OCI-LY1 (cell line): ENCODE measurements around the gene PDE4D.

ENCODE experiments used
- H2AFZ ChIP-seq: fragments of 200-600 bp; sonication (generic), shearing (Covaris generic); 2 replicates; pipeline ENCODE4 v1.6.0; 2014; ENCODE audit warnings: antibody characterized with exemption, mild to moderate bottlenecking, low read length
- H3F3A ChIP-seq: fragments of 200-600 bp; sonication (generic), shearing (Covaris generic); 2 replicates; pipeline ENCODE4 v1.6.0; 2014; ENCODE audit warnings: mild to moderate bottlenecking, antibody characterized with exemption, low read length, moderate library complexity; ENCODE audit not compliant: insufficient read depth
- H3K27ac ChIP-seq: fragments of 200-600 bp; sonication (generic); 2 replicates; pipeline ENCODE4 v1.5.1; 2014; ENCODE audit warnings: low read length, mixed run types, mild to moderate bottlenecking, low read depth; ENCODE audit not compliant: poor library complexity, severe bottlenecking
- H3K27me3 ChIP-seq: fragments of 200-600 bp; sonication (generic); 2 replicates; pipeline ENCODE4 v1.6.0; 2014; ENCODE audit warnings: antibody characterized with exemption, mild to moderate bottlenecking, low read length, moderate library complexity; ENCODE audit not compliant: insufficient read depth
- H3K36me3 ChIP-seq: fragments of 200-600 bp; sonication (generic); 2 replicates; pipeline ENCODE4 v1.6.1; 2014; ENCODE audit warnings: mild to moderate bottlenecking, antibody characterized with exemption, low read length, moderate library complexity, mixed read lengths; ENCODE audit not compliant: insufficient read depth
- H3K4me1 ChIP-seq: fragments of 200-600 bp; sonication (generic); 2 replicates; pipeline ENCODE4 v1.5.1; 2014; ENCODE audit warnings: mild to moderate bottlenecking, low read length, moderate library complexity; ENCODE audit not compliant: insufficient read depth, severe bottlenecking
- H3K4me2 ChIP-seq: fragments of 200-600 bp; sonication (generic), shearing (Covaris generic); 2 replicates; pipeline ENCODE4 v1.6.1; 2014; ENCODE audit warnings: low read length
- H3K4me3 ChIP-seq: fragments of 200-600 bp; sonication (generic); 2 replicates; pipeline ENCODE4 v1.5.1; 2014; ENCODE audit warnings: low read length, low read depth, mild to moderate bottlenecking, mixed read lengths; ENCODE audit not compliant: poor library complexity, severe bottlenecking
- H3K79me2 ChIP-seq: fragments of 200-600 bp; shearing (Covaris generic); 2 replicates; pipeline ENCODE4 v1.6.1; 2016; ENCODE audit warnings: mixed run types, low read length, mixed read lengths; ENCODE audit not compliant: insufficient read depth
- H3K9ac ChIP-seq: fragments of 200-600 bp; sonication (generic), shearing (Covaris generic); 2 replicates; pipeline ENCODE4 v1.6.1; 2014; ENCODE audit warnings: mild to moderate bottlenecking, low read length, mixed read lengths
- H3K9me2 ChIP-seq: fragments of 200-600 bp; sonication (generic), shearing (Covaris generic); 2 replicates; pipeline ENCODE4 v1.6.1; 2014; ENCODE audit warnings: low read depth, mild to moderate bottlenecking, low read length, mixed read lengths
- H3K9me3 ChIP-seq: fragments of 200-600 bp; shearing (Covaris generic); 2 replicates; pipeline ENCODE4 v1.6.1; 2014; ENCODE audit warnings: low read length, mixed read lengths
- H4K20me1 ChIP-seq: fragments of 200-600 bp; sonication (generic), shearing (Covaris generic); 2 replicates; pipeline ENCODE4 v1.6.0; 2016; ENCODE audit warnings: mild to moderate bottlenecking, low read length; ENCODE audit not compliant: insufficient read depth
- EZH2 ChIP-seq: fragments of 200-600 bp; sonication (generic), shearing (Covaris generic); IDR thresholded peaks from 2 replicates; pipeline ENCODE4 v1.8.0; 2017; ENCODE audit warnings: borderline replicate concordance, mixed run types, mild to moderate bottlenecking, antibody characterized with exemption, low read length, moderate library complexity, mixed read lengths
- TF ChIP-seq, protein P1 (sequence below): fragments of 200-600 bp; sonication (generic), shearing (Covaris generic); IDR thresholded peaks from 2 replicates; pipeline ENCODE4 v1.5.1; 2017; ENCODE audit warnings: mild to moderate bottlenecking, antibody characterized with exemption, low read length, moderate library complexity, mixed read lengths

The PDE4D gene

DNA sequence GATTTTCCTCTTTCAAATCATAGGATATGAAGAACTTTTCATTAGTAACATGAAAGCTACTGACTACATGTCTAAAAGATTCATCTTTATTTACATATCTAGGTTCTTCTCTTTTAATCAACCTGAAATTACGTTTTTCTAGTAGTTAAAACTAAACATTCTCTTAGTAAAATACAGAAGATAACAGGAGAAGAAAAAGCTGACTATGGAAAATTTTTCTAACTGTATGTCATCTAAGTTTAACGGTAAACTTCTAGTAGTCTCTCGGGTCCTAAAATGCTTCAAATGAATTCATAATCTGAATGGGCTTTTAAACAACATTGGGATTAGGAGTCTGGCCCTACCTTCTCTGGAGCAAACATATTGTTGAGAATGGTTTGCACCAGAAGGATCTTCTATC lies 151.9 kb downstream of the PDE4D start:
- no peaks in the 10 kb centered on the region for H3K9me2 ChIP-seq
- no peaks in the 10 kb centered on the region for H3F3A ChIP-seq
- no peaks in the 10 kb centered on the region for H3K4me1 ChIP-seq
- no peak overlapping the region for H3K4me3 ChIP-seq
- H3K4me2 ChIP-seq: no peak overlapping the region
- H3K27ac ChIP-seq: no peak overlapping the region
- TF ChIP-seq EZH2: no peak
- TF ChIP-seq, protein P1, sequence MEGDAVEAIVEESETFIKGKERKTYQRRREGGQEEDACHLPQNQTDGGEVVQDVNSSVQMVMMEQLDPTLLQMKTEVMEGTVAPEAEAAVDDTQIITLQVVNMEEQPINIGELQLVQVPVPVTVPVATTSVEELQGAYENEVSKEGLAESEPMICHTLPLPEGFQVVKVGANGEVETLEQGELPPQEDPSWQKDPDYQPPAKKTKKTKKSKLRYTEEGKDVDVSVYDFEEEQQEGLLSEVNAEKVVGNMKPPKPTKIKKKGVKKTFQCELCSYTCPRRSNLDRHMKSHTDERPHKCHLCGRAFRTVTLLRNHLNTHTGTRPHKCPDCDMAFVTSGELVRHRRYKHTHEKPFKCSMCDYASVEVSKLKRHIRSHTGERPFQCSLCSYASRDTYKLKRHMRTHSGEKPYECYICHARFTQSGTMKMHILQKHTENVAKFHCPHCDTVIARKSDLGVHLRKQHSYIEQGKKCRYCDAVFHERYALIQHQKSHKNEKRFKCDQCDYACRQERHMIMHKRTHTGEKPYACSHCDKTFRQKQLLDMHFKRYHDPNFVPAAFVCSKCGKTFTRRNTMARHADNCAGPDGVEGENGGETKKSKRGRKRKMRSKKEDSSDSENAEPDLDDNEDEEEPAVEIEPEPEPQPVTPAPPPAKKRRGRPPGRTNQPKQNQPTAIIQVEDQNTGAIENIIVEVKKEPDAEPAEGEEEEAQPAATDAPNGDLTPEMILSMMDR: no peak
- H3K9me3 ChIP-seq: no peaks in the 10 kb centered on the region
- H3K27me3 ChIP-seq: no peaks in the 10 kb centered on the region
- H2AFZ ChIP-seq: no peak overlapping the region
- H3K79me2 ChIP-seq: no peaks in the 10 kb centered on the region
- no peaks in the 10 kb centered on the region for H3K36me3 ChIP-seq
- no peak overlapping the region for H3K9ac ChIP-seq
- no peaks in the 10 kb centered on the region for H4K20me1 ChIP-seq

DNA sequence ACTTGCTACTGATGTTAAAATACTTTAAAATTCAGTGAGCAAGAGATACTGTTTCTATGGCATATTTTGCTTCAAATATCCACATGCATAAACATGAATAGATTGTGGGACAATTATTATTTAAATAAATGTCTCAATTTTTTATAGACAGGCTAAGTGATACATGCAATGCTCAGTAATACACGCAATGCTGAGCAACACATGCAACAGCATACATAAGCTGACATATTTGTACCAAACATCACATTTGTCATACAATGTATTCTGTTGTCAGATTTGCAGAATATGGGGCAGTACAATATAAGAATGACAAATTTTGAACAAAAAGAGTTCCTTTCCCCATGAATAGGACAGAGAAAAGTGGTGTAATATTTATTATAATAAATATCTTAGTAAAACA lies 155.5 kb downstream of the PDE4D start:
- no peak for TF ChIP-seq EZH2
- TF ChIP-seq, protein P1: no peak

DNA sequence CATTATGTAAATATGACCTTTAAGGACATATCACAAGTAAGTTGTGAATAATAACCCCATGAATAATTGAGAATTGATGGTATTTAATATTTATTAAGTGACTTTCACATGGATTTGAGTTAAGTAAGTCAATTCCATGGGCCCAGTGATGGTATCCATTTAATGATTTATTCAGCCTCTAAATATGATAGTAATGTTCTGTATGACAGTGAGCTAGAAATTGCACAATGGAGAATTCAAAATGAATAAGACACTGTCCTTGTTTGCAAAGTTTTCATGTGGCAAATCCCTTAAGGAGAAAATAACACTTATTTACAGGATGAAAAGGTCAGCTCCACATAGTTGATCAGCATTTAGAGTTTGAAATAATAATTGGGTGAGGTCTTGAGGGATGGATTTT lies 160.7 kb downstream of the PDE4D start:
- no peaks in the 10 kb centered on the region for H3K4me1 ChIP-seq
- no peak overlapping the region for H3K27ac ChIP-seq
- no peaks in the 10 kb centered on the region for H3K79me2 ChIP-seq
- no peak overlapping the region for H2AFZ ChIP-seq
- H3K9me3 ChIP-seq: no peaks in the 10 kb centered on the region
- no peaks in the 10 kb centered on the region for H3K36me3 ChIP-seq
- TF ChIP-seq EZH2: no peak
- TF ChIP-seq, protein P1: no peak
- no peaks in the 10 kb centered on the region for H3K27me3 ChIP-seq
- H4K20me1 ChIP-seq: no peaks in the 10 kb centered on the region
- H3K9ac ChIP-seq: no peak overlapping the region
- H3K4me3 ChIP-seq: no peak overlapping the region
- H3K4me2 ChIP-seq: no peak overlapping the region
- no peaks in the 10 kb centered on the region for H3K9me2 ChIP-seq
- no peaks in the 10 kb centered on the region for H3F3A ChIP-seq

More for the DNA sequence above, 155.5 kb downstream of the PDE4D start:
- Histone ChIP-seq H3K9ac (no peak overlapping the region), H4K20me1 (no peaks in the 10 kb centered on the region), H3K9me3 (no peaks in the 10 kb centered on the region), H3K36me3 (no peaks in the 10 kb centered on the region), H2AFZ (no peak overlapping the region), H3F3A (no peaks in the 10 kb centered on the region), H3K27me3 (no peaks in the 10 kb centered on the region), H3K27ac (no peak overlapping the region), H3K4me2 (no peak overlapping the region), H3K9me2 (no peaks in the 10 kb centered on the region), H3K4me1 (no peaks in the 10 kb centered on the region), H3K4me3 (no peak overlapping the region), H3K79me2 (no peaks in the 10 kb centered on the region)
